ENCODE measurements around the gene ETV3.

- TF ChIP-seq CTCF (IDR thresholded peaks at IDR 0.05), result no peak
- TF ChIP-seq POLR2A (IDR thresholded peaks at IDR 0.05), result no peak
- no peak for TF ChIP-seq EP300 (IDR thresholded peaks at IDR 0.05; ENCODE audit: low read depth)
- no peak for TF ChIP-seq POLR2AphosphoS5 (IDR thresholded peaks at IDR 0.05)
Observed at GRCh38 chr1:157119448-157119847, 18.7 kb downstream of the ETV3 start.
